Neural progenitor cell (in vitro differentiated cells): ENCODE results near the gene HNRNPDL.

Source experiments
- EZH2 ChIP-seq: fragments of 200-600 bp; sonication (generic); IDR thresholded peaks from 2 replicates; pipeline ENCODE4 v1.6.1; 2017; ENCODE audit warnings: antibody characterized with exemption, mild to moderate bottlenecking, moderate library complexity
- EZH2phosphoT487 ChIP-seq: fragments of 200-600 bp; sonication (generic); IDR thresholded peaks from 2 replicates; pipeline ENCODE4 v1.6.1; 2017; ENCODE audit warnings: antibody characterized with exemption
- TF ChIP-seq, protein P1 (sequence below): fragments of 200-600 bp; sonication (generic); IDR thresholded peaks from 2 replicates; pipeline ENCODE4 v1.5.1; 2017; ENCODE audit warnings: antibody characterized with exemption, mild to moderate bottlenecking

DNA sequence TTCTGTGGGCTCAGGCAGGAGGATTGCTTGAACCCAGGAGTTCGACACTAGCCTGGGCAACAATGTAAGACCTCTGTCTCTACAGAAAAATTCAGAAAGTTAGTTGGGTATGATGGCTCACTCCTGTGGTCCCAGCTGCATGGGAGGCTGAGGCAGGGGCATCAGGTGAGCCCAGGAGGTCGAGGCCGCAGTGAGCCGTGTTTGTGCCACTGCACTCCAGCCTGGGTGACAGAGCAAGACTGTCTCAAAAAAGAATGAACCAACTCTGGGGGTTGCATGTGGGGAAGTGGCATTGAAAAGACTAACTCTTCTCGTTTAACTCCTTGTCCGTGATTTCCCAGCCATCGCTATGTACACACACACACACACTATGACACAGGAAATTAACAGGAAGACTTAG is 27.0 kb upstream of the HNRNPDL start:
- TF ChIP-seq, protein P1, sequence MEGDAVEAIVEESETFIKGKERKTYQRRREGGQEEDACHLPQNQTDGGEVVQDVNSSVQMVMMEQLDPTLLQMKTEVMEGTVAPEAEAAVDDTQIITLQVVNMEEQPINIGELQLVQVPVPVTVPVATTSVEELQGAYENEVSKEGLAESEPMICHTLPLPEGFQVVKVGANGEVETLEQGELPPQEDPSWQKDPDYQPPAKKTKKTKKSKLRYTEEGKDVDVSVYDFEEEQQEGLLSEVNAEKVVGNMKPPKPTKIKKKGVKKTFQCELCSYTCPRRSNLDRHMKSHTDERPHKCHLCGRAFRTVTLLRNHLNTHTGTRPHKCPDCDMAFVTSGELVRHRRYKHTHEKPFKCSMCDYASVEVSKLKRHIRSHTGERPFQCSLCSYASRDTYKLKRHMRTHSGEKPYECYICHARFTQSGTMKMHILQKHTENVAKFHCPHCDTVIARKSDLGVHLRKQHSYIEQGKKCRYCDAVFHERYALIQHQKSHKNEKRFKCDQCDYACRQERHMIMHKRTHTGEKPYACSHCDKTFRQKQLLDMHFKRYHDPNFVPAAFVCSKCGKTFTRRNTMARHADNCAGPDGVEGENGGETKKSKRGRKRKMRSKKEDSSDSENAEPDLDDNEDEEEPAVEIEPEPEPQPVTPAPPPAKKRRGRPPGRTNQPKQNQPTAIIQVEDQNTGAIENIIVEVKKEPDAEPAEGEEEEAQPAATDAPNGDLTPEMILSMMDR = no peak
- TF ChIP-seq EZH2phosphoT487 (no peak), EZH2 (no peak)
